GM19193 (cell line): ENCODE measurements around the gene RASIP1.

Source experiments
- POLR2A ChIP-seq: IDR thresholded peaks from 4 replicates; pipeline ENCODE4 v1.6.1; 2011; ENCODE audit not compliant: insufficient read depth, insufficient read length; ENCODE audit errors: extremely low read depth

Gene RASIP1

DNA sequence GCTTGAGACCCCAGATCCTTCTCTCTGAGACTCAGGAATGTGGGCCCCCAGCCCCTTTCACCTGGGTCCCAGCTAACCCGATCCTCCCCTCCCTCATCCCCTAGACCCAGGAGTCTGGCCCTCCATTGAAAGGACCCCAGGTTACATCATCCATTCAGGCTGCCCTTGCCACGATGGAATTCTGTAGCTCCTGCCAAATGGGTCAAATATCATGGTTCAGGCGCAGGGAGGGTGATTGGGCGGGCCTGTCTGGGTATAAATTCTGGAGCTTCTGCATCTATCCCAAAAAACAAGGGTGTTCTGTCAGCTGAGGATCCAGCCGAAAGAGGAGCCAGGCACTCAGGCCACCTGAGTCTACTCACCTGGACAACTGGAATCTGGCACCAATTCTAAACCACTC lies 15.4 kb upstream of the RASIP1 start:
- no peak for TF ChIP-seq POLR2A

DNA sequence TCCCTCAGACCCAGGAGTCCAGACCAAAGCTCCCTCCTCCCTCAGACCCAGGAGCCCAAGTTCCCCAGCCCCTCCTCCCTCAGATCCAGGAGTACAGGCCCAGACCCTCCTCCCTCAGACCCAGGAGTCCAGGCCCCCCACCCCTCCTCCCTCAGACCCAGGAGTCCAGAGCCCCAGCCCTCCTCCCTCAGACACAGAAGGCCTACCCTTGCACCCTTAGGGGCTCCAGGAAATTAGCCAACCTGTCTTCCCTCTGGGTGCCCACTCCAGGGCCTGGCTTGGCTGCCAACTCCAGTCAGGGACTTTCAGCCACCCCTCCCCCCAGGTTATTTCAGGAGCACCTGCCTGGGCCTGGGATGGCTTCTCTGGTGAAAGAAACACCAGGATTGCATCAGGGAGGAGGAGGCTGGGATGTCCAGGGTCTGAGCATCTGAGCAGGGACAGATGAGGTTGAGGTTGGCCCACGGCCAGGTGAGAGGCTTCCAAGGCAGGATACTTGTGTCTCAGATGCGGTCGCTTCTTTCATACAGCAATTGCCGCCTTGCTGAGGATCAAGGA lies 14.8 kb upstream of the RASIP1 start, which contains the start of gene FGF21:
Gene FGF21 (plus strand): TSS at position 441 of the 558 bp plus-strand sequence. CDS start 713 bp downstream, outside the sequence.
- TF ChIP-seq POLR2A, result no peak

DNA sequence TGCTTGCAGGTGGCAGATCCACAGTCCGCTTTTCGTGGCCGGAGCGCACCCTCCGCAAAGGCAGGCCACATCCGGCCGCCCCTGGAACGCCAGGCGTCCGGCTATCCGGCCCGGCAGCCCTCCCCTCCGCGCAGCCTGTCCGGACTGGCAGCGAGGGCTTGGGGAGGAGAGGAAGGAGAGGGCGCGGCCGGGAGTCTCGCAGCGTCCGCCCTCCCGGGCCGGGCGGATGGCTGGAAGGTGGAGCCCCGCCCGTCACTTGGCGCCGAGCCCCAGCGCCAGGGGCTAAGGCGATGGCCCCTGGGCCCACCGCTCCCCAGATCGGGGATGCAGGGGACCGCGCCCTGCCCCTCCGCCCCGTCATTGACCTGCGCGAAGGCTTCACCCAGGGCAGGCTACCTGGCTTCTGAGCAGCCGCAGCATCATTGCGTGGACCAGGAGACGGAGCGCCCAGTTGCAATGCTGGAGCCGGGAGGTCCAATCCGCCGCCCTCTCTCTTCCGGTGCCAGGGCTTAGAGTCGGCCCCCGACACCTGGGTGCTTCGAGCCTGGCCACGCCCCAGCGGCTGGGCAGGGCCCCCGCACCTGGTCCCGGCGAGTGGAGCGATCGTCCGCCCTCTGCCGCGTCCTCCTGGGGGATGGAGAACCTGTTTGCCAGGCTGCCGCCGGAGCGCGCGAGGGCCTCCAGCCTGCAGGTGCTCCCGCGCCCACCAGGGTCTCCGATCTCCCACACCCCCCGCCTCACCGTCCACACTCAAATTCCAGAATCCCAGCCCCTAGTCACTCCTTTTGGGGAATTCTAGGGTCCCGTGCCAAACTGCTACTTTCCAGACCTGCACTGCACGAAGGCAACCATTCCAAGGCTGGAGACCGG lies 12.3 kb upstream of the RASIP1 start, which contains the start of gene FUT1:
Gene FUT1 (minus strand): TSS at position 146 of the 870 bp plus-strand sequence. CDS start 1,360 bp downstream, outside the sequence.
- TF ChIP-seq POLR2A, result no peak

DNA sequence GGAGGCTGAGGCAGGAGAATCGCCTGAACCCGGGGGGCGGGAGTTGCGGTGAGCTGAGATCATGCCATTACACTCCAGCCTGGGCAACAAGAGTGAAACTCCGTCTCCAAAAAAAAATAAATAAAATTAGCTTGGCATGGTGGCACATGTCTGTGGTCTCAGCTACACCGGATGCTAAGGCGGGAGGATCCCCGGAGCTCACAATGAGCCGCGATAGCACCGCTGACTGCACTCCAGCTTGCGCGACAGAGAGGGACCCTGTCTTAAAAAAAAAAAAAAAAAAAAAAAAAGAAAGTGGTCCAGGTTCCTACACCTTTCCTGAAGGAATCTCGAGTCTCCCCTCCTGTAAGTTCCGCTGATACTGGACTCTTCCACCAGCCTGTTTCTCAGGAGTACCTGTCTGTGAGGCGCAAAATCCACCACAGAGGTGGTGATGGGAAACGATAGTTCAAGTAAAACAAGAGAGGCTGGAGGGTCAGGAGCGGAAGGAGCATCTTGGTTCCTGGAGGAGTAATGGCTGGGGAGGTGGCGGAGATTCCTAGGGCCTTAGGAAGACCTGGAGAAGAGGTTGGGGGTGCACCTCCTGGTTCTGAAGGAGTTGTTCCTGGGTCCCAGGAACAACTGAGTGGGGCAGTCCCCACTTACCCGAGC lies 11.6 kb upstream of the RASIP1 start:
- no peak for TF ChIP-seq POLR2A

DNA sequence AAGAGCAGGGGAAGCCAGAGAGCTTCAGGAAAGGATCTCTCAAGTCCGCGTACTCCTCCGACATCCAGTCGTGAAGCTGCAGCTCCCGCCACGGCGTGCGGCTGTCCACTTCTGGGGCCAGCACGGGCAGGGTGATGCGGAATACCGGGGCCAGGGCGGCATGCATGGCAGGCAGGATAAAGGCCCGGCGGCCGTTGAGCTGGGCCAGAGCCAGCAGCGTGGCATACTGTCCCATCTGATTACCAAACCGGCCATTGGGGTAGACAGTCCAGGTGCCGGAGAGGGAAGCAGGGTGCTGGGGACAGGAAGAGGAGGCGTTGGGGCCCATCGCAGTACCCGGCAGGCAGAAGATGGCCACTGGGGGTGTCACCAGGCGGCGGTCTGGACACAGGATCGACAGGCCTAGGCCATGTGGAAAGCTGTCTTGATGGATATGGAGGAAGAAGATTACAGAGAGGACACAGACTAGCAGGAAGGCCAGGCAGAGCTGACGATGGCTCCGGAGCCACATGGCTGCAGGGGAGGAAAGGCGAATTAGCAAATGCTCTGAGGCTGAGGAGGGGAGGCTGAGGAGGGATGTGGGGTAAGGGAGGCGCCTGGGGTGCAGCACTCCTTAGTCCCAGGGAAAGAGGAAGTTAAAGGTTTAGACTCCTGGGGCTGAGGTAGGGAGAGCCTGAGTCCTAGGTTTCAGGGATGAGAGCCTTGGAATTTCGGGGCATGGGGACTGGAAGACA lies 10.5 kb upstream of the RASIP1 start:
- TF ChIP-seq POLR2A, result no peak

DNA sequence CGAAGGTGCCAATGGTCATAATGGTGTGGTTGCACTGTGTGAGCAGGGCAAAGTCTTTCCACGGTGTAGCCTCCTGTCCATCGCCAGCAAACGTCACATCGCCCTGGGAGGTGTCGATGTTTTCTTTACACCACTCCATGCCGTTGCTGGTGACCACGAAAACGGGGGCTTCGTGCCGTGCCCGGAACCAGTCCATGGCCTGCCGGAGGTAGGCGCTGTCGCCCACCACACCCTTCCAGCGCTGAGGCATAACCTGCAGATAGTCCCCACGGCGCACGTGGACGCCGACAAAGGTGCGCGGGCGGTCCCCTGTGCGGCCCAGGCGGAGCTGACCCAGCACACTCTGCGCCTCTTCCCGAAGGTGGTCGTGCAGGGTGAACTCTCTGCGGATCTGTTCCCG lies 9.9 kb upstream of the RASIP1 start:
- TF ChIP-seq POLR2A, result no peak

DNA sequence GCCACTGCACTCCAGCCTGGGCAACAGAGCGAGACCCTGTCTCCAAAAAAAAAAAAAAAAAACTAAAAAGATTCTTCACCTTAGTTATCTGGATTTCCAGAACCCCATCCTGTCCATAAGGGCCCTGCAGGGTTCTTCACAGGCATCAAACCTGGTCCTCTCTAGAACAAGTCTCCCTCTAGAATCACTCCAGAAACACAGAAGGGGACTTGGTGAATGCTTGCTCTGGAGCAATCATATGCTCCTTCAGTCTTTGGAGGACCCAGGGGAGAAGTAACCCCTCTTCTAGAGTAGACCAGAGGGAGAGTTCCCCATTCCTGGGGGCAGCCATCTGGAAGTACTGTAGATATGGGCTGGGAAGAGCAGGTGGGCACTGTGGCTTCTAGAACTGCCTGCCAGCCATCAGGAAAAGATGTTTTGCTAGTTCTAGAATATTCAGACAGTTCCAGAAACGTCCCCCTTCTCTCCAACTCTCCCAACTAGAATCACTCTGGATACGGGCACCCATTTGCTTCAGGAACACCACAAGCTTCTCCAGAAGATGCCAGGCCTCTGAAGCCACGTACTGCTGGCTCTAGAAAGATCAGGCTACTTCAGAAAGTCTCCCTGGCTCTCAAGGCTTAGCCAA lies 9.3 kb upstream of the RASIP1 start:
- TF ChIP-seq POLR2A, result no peak

DNA sequence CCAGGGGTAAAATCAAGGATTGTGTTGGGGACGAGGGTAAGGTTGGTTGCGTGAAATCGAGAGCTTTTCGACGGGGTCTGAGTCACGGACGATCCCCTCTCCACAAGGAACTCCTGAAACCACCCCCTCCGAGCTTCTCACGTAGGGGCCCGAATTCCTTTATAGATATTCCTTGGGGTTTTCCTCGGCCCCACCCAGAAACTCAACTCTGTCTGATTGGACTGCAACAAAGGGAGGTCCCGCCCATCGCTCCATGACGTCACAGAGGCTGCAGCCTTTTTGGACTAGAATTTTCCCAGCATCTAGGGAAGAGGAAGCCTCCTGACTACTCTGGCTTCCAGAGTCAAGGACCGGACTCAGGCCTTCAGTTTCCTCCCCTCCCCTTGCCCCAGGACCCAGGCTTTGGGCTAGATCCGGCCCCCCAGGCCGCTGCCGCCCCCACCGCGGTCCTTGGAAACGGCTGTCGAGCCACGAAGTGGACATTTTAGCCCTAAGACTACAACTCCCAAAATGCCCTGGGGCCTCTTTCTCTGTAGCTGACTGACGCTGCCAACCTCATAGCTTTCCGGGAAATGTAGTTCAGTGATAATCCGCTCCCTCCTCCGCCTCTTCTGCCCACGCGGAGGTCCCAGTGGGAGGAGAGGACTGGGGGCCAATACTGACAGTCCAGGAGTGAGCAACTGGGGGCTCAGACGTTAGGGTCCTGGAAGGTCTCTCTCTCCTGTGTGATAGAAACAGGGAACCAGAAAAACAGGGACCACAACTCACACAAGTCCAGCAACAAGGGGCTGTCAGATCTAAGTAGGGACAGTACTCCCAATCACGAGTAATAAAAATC lies 6.5 kb upstream of the RASIP1 start, which contains the start of gene IZUMO1:
Gene IZUMO1 (minus strand): TSS at position 172 of the 838 bp plus-strand sequence. CDS start 1,050 bp downstream, outside the sequence.
- TF ChIP-seq POLR2A, result no peak

DNA sequence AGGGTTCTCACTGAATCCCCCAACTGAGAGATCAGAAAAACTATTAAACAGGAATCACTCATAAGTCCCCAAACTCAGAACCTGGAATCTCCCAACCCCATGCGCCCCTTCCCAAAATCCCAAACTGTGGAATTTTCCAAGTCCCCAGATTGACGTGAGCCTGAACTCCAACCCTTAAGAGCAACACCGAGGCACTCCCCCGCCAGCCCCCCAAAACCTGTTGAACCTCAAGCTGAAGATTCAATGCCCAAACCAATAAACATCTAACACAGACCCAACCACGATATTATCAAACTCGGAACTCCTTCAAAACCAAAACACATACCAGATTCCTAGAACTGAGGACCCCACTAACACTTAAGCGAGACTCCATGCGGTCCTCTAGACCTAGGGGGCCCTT lies 5.7 kb upstream of the RASIP1 start:
- TF ChIP-seq POLR2A, result no peak

DNA sequence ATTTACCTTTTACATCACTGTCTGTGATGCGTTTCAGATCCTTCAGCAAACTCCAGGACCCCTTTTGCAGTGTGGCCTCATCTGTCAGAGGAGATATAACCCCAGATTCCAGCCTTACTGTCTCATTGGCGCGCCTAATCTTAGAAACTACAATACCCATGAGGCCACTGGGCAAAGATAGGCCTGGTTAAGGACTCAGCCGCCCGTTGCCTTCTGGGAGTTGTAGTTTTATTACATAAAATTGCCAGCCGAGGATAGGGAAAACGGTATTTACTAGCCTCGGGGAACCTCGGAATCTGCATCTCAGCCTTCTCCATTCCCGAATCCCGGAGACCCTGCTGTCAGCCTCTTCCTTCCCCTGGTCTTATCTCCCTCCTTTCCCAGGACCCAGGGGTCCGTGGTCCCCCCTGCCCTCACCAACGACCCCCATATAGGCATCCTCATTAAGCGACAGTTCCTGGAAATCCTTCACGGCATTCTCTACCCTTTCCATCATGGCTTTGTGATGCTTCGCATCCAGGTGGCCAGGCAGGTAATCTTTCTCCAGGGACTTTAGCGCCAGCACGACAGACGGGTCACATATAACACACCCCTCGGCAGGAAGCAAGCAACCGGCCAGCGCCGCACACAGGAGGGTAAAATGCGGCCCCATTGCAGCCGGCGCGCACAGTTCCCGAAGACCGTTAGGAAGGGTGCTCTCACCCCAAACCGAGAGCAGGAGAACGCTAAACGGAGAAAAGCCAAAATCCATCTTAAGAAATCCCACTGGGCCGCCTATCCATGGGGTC lies 5.0 kb upstream of the RASIP1 start:
- no peak for TF ChIP-seq POLR2A

DNA sequence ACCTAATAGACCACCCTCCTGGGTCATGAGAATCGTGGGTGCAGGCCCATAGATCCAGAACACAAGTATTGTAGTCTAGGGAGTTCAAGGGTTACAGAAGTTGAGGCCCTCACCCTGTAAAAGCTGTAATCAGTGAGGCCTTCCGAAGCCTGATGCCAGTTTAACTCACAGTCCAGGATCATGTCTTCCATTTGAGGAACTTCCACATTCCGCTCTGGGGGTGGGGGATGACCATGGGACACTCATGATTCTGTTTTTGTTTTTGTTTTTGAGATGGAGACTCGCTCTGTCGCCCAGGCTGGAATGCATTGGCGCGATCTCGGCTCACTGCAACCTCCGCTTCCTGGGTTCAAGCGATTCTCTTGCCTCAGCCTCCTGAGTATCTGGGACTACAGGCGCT lies 1.7 kb upstream of the RASIP1 start:
- TF ChIP-seq POLR2A, result no peak

DNA sequence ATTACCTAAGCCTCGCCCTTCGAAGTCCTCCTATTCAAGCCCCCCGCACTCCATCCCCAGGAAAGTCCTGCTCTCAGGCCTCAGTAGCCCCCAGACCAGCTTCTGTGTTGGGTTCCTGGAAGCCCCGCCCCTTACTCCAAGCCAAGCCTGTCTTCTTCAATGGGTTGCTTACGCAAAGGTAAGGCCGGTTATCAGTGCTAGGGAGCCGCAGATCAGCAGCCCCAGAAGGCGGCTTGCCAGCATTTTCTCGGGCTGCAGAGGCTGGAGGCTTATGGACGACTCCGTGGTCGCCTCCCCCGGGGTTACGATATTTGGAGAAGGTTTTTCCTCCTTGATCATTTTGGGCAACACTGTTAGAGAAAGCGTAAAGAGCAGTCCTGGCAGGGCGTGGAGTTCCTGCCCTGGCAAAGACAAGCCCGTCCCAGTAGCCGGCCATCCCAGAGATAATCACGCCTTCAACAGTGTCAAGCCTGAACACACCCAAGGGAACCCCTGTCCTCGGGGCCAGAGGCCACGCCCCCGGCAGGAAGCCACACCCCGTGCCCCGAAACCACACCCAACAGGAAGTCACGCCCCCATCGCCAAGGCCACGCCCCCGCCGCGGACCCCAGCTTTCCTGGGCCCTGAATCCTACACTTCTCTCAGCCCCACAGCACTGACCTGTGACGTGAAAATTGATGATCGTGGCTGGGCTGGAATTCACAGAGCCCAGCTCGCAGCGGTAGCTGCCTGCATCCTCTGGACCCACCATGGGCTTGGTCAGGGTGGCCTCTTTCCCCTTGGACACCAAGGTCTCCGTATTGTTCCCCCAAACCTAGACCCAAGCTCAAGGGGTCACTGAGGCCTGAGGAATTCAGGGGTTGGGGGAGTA lies 954 bp upstream of the RASIP1 start:
- no peak for TF ChIP-seq POLR2A
